HuH-7 (cell line): ENCODE results near the gene DUSP8.
A peak's percentile ranks its signal among the peaks of the same experiment; 100 is the strongest.

Experiments used
- DNase-seq: peaks from one replicate; pipeline ENCODE4 v3.0.0; 2011; ENCODE audit warnings: low spot score

Gene DUSP8

DNA sequence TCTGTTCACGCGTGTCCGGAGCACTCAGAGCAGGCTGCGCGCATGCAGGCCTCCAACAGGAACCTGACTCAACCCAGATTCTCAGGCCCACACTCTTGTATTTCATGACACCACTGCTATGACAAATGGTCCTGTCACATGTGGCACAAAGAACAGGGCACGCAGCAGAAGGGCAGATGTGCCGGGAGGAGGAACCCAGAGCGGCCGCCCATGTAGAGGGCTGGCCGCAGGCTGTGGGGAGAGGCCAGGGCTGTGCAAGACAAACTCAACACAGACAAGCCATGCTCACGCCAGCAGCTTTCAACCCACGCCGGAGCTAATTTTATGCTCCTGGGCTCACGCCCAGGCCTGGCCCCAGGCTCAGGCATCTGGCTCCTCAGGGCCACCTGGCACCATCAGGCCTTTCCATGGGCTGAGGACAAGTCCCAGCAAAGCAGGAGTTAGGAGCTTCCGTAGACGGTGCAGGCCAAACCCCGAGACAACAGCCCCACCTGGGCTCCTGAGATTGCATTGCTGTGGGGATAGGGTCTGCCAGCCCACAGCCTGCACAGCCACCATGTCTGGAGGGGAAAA, 40.0 kb downstream of the DUSP8 start:
- DNase-seq, result no peak

GRCh38 chr11:1531449-1532013, 40.5 kb downstream of the DUSP8 start:
- no peak for DNase-seq

DNA sequence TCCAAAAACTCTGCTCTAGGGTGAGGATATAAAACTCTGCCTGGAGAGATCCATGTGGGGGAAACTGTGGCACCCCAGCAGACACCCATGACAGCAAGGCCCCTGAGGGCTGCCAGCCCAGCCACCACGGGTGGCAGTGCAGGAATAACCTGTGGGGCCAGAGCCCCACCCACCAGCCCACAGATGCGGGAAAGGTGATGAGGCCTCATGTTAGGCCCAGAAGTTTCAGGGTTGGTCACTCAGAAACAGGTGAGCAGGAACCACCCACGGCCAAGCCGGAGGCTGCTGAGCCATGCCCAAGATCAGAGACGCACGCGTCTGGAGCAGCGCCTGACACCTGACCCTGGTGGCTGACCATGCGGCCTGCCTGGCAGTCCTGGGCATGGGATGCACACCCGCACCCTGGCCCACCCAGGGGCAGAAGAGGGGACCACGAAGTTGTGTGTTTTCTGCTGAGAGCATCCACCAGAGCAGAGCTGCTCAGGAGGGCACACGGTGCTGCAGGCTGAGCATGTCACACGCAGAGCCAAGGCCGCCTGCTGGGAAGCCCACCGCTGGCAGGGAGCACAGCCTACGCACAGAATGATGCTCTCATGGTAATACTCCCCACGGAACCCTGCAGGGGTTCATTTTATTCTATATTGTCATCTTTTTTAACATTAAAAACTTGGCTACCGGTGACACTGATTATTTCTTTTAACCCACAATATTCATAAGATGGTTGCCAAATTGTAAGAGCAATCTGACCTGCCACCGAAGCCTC, 41.2 kb downstream of the DUSP8 start:
- no peak for DNase-seq

DNA sequence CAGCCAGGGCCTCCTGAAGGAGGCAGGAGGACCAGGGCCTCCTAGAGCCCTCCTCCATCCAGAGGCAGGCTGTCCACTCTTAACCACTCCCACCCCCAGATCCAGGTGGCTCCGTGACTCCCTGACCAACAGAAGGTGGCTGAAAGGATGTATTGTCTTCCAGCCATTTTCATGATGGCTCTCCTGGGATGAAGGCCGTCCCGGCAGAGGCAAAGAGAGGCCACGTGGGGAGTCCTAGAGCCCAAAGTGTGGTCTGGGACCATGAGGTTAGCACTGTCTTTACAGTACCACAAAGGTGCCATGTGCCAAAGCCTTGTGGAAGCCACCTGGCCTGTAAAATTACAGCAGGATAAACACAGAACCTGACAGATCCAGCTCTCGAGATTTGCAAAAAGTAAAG, 42.3 kb downstream of the DUSP8 start:
- DNase-seq, result no peak

GRCh38 chr11:1529286-1529685, 42.8 kb downstream of the DUSP8 start:
- DNase-seq, result no peak

DNA sequence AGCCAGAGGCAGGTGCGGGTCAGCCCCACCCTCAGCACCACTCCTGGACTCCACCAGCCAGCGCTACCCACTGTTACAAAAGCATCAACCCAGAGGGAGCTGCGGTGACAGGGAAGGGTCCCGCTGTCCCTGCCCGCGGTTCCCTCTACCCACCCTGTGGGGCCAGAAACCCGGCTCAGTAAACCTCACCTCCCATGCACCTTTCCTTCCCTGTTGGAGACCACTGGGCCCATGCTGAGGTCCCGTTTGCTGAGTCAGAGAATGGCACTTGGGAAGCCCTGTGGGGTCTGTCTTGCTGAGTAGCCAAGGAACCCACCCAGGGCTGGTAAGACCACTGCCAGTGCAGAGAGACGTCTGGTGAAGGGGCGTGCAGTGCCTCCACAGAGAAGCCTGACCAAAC, 43.4 kb downstream of the DUSP8 start:
- no peak for DNase-seq

DNA sequence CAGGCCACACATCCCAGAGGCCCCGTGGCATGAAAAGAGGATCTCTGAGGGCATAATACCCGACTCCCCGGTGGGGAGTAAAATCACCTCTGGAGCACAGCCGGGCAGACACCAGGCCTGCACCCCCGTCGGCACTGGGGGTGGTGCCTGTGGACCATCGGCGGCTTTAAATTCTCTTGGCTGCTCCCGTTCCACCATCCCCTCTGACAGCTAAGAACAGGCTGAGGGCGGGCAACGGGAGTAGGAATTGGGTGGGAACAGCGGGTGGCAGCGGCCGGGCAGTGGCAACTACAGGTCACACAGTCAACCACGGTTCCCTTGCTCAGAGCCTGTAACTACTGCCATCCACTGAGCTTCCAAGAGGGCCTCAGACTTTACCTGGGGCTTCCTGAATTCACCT, 45.3 kb downstream of the DUSP8 start:
- no peak for DNase-seq

GRCh38 chr11:1523779-1524178, 48.3 kb downstream of the DUSP8 start:
- DNase-seq, result no peak

DNA sequence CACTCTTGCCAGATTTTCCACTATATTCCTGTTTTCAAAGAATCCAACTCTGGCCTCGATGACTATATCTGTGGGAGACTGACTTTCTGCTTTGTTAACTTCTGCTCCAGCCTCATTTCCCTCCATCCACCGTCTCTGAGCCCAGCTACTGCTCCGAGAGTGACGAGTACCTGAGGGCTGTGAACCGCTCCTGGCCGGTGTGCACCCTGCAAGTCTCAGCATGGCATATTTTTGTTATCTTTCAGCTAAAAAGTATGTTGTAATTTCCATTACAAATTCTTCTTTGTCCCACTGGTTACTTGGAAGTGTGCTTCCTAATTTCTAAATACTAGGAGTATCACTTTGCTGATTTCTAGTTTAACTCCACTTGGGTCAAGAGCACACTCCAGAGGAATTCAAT, 49.0 kb downstream of the DUSP8 start:
- no peak for DNase-seq

DNA sequence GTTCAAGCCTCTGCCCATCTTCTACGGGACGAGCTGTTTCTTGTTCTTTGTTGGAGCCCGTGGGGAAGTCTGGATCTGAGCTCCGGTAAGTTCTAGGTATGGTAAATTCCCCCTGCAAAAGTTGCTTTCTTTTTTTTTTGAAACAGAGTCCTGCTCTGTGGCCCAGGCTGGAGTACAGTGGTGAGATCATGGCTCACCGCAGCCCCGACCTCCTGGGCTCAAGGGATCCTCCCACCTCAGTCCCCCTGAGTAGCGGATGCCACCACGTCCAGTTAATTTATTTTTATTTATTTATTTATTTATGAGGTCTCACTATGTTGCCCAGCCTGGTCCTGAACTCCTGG, 50.0 kb downstream of the DUSP8 start:
- DNase-seq, result no peak

GRCh38 chr11:1521382-1522080, 50.5 kb downstream of the DUSP8 start:
- DNase-seq, result no peak

GRCh38 chr11:1520663-1521267, 51.3 kb downstream of the DUSP8 start:
- DNase-seq, result no peak

DNA sequence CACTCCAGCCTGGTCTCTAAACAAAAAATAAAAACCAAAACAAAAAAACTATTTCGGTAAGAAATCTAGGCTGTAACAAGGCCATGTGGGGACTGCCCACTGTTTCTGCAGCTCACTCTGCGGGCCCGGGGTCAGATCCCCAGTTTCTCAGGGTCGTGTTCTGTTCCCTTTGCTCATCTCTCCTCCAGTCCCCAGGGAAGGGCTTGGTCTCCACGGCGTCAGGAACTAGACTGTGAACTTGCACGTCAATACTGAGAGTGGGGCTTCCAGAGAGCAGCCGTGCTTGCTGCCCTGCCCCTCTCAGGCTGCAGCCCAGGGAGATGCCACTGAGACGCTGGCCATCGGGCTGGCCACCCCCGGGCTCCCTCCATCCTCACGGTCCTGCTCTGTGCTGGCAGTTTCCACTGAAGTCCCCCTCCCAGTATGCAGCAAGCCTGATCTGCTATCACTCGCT, 51.8 kb downstream of the DUSP8 start:
- no peak for DNase-seq

DNA sequence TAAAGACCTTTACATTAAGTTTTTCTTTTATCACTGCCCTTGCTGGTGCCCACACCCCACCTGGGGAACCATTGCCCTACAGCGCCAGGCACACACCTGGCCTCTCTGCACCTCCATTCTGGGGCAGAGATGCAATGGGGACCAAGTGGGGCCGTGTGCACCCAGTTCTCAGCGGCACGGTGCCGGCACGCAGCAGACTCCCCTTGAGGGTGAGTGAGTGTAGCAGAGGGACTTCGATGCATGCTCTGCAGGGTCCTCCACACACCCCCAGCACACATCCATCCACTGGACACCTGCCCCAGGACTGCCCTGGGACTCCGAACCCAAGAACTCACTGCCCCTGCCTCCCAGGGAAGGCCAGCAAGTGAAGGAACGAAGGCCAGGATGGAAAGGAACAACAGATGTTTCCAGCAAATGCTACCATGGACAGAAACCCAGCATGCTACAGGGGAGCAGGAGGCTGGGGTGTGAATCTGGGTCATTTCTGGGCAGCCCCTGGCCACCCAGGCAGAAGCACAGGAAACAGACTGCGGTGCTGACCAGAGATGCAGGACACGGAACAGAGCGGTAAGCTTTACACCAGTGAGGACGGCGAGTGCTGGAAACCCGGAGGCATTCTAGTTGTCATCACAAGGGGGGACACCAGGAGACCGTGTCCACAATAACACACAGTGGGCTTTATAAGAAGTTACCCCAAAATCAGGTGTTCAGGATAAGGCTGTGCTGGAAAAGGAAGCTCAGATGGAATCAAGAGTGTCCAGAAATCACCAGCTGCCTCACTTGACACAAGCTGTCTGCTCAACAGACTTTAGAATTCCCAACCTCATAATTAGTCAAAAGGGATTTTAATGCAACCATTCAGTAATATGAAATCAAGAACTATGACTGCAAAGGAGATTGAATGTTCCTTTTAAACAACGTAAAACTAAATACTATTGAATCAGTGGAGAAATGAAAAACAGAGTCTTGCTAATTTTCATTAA, 52.8 kb downstream of the DUSP8 start:
- DNase-seq, result no peak

DNA sequence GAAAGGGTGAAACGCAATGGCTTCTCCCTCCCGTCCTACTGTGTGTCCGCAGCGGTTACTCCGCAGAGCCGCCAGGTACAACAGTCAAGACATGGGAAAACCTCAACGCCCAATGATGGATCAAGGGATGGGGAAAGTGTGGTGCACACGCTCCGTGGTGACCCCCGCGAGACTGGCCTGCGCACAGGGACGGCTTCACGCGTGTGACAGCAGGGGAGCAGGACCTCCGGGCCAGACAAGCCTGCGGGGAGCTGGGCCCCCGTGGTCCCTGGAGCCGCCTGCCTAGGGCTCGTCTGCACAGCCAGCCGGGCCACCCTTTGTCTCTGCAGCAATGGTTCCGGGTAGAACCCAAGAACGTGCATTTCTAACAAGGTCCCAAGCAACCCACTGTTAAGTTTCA, 53.8 kb downstream of the DUSP8 start:
- DNase-seq, result no peak

DNA sequence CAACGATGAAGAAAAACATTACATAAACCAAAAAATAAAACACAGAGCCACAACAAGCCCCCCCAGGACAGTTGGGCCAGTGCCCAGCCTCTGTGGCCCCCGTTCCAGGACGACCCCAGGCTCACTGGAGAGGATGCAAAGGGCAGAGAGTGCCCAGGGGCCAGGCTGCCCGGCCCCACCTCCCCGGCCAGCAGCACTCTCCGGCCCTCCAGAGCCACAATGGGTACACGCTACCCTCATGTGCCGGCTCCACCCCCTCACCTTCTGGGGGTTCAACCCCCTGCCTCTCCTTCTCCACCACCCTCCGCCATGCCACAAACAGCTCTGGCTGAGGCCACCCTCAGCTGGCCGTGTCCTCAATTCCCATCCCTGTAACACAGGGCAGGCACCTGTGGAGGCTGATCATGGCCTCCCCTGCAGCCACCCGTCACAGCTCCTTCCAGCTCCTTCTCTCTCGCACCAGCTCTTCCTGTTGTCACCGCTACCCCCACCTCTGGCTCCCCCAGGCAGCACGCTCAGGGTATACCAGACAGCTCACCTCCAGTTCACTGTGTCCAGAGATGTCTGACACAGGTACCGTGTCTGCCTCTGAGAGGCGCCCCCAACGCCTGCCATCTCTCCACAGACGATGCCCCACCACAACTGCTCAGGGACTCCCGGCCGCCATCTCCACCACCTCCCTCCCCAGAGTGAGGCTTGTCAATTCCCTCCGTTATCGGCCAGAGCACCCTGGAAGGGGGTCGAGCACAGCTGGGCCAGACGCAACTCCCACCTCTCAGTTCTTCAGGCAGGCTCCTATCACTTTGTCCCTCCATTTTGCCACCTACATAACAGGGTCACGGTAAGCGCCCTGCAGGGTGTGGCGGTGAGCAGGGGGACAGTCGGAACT, 54.7 kb downstream of the DUSP8 start:
- no peak for DNase-seq

- DNase-seq, result no peak
Observed at GRCh38 chr11:1516273-1517067, 55.6 kb downstream of the DUSP8 start.

DNA sequence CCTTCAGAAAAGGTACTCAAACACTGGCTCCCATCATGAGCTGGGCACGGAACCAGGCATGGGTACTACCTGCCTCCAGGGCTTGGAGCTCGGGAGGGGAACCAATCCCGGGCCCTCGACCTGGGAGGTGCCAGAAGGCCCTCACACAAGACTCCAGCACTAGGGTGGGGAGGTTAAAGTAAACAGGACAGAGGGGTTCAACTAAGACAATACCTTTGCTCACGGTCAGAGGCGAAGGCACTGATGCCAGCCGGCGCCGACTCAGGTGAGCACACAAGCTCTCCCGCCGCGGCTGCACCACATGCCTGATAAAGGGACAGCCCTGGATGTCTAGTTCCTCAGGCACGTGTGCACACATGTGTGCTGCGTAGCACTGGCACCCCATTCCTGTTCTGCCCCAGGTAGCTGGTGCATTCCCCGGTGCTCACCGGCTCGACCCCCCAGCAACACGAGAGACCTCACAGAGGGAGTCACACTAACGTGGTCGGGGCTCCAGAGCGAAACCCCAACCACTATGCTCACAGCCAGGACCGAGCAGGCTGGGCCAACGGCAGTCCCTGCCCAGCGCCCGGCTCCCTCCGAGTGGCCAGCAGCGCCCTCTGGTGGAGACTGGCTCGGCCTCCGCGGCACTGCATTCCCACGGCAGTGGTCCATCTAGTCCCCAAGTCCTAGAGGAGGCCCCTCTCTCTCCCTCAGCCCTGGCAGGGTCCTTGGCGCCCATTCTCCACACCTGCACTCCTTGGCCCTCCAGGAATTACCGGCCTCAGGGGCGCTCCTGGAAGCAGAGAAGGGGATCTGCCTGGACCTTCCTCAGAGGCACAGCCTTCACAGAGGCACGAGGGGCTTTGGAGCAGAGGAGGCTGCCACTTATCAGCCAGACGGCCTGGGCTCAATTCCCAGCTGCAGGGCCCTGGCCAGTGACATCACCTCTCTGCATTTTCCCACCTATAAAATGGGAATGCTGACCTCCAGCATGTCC, 56.7 kb downstream of the DUSP8 start:
- DNase-seq, result peak; percentile 99
